ENCODE results near the gene PSMD1. TPM values are rescaled to one million over a fixed set of nuclear protein-coding genes. Genes with fewer than 3 reads are reported as not detected.

The PSMD1 gene
- polyA plus RNA-seq, 3 donors: 107 to 113 (median 109) TPM

- no peak for DNase-seq (ENCODE audit: low read depth in 3 of 3, low spot score in 2 of 3)
These were observed 53.9 kb downstream of the PSMD1 start for GRCh38 chr2:231110551-231110950.

DNA sequence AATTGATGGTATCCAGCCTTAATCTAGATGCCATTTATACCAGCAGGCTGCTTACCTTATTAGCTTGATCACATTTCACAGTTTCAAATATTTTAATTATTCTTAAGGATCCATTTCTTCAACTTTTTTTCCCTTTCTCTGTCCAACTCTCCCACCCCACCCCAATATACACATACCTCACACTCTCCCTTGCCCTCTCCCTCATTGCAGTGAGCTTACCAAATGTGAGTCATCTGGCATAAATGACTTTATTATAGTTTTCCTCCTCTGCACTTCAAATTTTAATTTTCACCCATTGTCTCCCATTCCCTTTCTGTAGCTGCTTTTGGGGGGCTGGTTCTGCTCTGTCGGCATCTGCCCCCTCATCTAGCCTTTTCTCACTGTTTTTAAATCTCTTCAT is 55.3 kb downstream of the PSMD1 start:
- DNase-seq (ENCODE audit: low read depth in 3 of 3, low spot score in 2 of 3): no peak

- no peak for DNase-seq (ENCODE audit: low read depth in 3 of 3, low spot score in 2 of 3)
These were observed 56.8 kb downstream of the PSMD1 start for GRCh38 chr2:231113489-231113888.

GRCh38 chr2:231115651-231116050 is 59.0 kb downstream of the PSMD1 start:
- DNase-seq (ENCODE audit: low read depth in 3 of 3, low spot score in 2 of 3): no peak

DNA sequence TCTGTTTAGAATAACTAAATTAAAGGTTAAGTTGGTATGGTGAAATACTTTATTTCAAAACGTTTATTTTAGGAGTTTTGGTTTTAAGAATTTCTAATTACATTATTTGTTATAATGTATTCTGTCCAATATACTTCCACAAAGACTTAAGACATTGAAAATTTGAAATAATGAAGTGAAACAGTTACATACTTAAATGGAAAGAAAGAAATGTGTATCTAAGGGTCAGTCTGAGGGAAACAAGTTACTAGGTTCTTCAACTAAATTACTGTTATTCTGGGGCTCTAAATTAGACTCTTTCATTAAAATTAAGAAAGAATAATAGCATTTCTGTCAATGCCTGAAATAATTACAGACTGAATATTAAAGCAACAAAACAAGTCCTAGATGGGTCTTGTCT is 60.5 kb downstream of the PSMD1 start:
- DNase-seq (ENCODE audit: low read depth in 3 of 3, low spot score in 2 of 3): no peak

DNA sequence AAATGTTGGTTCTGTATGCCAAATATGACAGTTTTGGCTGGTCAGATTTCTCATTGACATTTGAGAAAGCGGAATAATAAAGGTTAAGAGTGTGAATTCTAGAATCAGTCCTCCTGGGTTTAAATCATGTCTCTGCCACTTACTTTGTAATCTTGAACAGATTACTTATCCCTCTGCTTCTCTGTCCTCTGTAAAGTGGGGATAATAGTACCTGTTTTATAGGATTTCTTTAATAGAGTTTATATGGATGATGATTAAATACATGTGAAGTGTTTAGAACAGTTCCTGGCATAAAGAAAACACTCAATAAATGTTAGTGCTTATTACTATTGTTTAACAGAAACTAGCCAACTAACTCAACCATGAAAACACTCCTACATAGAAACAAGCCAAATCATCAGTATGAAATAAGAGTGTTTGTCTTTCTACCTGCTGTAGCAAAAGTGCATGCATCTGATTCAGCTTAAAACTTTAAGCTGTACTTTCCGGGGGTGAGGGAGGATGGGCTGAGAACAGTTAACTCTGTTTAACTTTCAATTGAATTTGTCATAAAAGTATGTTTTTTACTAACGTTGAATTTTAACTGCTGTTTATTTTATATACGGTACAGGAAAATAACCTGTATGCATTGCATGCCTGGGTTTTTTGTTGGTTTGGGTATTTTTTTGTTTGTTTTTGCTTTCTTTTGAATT is 61.4 kb downstream of the PSMD1 start:
- no peak for DNase-seq (ENCODE audit: low read depth in 3 of 3, low spot score in 2 of 3)

GRCh38 chr2:231118614-231118942 is 61.9 kb downstream of the PSMD1 start:
- no peak for DNase-seq (ENCODE audit: low read depth in 3 of 3, low spot score in 2 of 3)

DNA sequence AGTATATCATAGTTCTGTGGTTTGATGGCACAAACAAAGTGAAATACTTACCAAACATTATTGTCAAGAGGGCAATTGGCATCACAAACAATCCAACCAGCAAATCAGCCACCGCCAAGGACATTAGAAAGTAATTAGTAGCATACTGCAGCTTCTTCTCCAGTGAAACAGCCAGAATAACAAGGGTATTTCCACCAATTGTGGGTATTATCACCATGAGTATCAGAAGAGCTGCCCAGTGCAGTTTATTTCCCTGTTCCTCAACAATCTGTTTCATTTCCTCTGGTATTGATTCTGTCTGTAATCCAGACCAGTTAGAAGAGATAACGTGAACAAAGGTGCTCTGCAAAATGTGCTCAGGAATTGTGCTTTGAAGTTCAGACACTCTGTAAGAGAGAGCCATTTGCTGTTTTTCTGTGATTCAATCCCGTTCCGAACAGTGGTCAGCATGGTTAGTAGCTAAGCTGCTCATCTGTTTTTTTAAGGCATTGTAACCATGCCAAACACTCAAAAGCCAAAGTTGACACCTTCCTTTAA is 66.8 kb downstream of the PSMD1 start:
- DNase-seq (ENCODE audit: low read depth in 3 of 3, low spot score in 2 of 3): no peak

- no peak for DNase-seq (ENCODE audit: low read depth in 3 of 3, low spot score in 2 of 3)
These were observed 68.3 kb downstream of the PSMD1 start, which contains the start of gene HTR2B for GRCh38 chr2:231124838-231125568. TSS of gene HTR2B (minus strand) at chr2:231125042. CDS start at chr2:231123764, 1,278 bp downstream.

GRCh38 chr2:231126123-231126522 is 69.5 kb downstream of the PSMD1 start:
- no peak for DNase-seq (ENCODE audit: low read depth in 3 of 3, low spot score in 2 of 3)

DNA sequence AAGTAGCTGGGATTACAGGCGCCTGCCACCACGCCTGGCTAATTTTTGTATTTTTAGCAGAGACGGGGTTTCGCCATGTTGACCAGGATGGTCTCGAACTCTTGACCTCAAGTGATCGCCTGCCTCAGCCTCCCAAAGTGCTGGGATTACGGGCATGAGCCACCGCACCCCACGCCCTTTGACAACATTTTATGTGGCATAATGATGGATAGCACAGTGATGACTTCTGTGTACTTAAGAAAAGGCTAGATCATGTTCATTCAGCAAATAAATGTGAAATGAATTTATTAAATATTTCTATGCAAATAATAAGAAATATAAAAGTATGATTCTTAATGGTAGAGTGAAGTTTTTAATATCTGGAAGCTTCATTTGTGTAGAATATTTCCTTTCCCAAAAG is 70.8 kb downstream of the PSMD1 start:
- DNase-seq (ENCODE audit: low read depth in 3 of 3, low spot score in 2 of 3): no peak

DNA sequence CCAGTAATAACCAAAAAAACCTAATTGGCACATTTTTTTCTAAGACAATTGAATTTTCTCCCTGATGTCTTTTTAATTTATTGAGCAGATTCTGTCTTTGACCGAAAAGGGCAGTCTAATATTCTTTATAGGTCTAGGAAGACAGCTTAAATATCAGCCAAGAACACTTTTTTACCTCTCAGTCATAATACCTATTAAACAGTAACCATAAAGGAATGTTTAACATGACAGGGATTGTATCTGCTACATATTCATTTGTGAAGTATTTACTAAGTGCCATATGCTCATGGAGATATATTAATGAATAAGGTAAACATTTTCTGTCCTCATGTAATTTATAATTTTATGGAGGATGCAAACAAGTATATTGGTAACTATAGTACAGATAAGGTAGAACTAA is 71.3 kb downstream of the PSMD1 start:
- no peak for DNase-seq (ENCODE audit: low read depth in 3 of 3, low spot score in 2 of 3)

- DNase-seq (ENCODE audit: low read depth in 3 of 3, low spot score in 2 of 3): no peak
These were observed 71.9 kb downstream of the PSMD1 start for GRCh38 chr2:231128541-231128940.

DNA sequence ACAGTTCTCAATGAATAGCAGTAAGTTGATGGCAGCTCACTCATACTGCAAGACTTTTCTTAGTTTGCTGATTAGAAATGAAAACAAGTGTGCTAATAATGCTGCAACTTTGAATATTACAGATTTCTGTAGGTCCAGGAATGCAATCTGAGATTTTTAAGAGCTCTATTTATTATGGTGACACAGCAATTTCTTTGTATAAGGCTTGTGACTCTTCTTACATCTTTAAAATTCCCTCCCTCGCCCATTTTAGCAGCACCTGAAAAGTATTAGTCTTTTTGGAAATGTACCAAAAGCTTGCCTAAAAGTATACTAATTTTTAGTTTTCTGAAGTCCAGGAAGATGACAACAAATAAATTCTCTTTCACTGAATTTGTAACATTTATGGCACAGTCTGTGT is 72.5 kb downstream of the PSMD1 start:
- DNase-seq (ENCODE audit: low read depth in 3 of 3, low spot score in 2 of 3): no peak

- DNase-seq (ENCODE audit: low read depth in 3 of 3, low spot score in 2 of 3): no peak
These were observed 73.8 kb downstream of the PSMD1 start for GRCh38 chr2:231130336-231131056.

GRCh38 chr2:231132129-231132528 is 75.5 kb downstream of the PSMD1 start:
- no peak for DNase-seq (ENCODE audit: low read depth in 3 of 3, low spot score in 2 of 3)

GRCh38 chr2:231133365-231134099 is 76.9 kb downstream of the PSMD1 start:
- DNase-seq (ENCODE audit: low read depth in 3 of 3, low spot score in 2 of 3): no peak

DNA sequence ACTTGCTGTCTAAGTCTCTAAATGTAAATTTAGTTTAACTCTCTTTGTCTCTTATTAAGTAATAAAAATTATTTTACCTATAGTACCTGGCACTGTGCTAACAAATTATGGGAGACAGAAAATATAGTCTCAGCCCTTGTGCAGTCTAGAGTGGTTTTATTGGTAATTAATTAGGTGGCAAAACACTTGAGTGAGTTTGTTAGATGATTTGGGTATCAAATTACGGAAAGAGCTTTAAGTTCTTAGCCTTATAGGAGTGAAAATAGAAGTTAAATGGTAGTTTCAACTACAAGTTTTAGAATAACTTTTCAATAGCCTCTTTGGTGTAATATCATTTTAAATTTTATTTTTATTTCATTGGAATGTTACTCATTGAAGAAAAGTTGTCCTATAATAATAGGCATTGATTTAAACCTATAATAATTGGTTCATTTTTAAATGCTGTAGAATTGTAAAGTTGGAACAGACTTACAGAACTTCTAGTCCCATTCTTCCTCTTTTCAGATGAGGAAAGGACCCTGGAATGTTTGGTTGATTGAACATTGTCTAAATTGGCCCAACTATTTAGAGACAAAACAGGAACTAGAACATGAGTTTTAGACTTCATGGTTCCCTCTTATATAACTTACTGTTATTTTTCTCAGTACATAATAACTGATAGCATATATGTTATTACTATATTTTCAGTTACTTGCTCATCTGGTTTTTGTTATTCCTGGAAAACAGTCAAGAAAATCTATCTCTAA is 78.4 kb downstream of the PSMD1 start:
- no peak for DNase-seq (ENCODE audit: low read depth in 3 of 3, low spot score in 2 of 3)

GRCh38 chr2:231138699-231139098 is 82.0 kb downstream of the PSMD1 start:
- peak in 1 of 3 donors; percentile 78 for DNase-seq (ENCODE audit: low read depth in 3 of 3, low spot score in 2 of 3)

DNA sequence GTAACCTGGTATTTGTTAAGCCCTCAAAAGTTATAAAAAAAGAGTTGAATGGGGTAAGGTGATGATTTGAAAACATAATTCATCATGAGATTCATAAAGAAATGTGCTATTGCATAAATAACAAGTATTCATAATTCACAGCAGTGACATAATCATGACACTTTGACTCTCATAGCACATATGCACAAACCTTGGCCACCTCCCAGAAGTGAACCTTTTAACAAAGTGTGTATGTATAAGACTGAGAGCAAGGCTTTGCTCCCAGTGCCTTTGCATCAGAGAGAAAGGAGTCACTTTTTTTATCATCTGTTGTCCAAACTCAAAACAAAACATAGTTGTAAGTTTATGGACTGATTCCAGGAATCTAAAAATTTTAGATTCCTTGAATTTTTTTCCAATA is 83.1 kb downstream of the PSMD1 start:
- no peak for DNase-seq (ENCODE audit: low read depth in 3 of 3, low spot score in 2 of 3)

Measured in right renal cortex interstitium (tissue), 3 donors.